ENCODE measurements around the gene PTEN.
A peak's percentile ranks its signal among the peaks of the same experiment; 100 is the strongest.
"Not testable (repeated sequence)": the region's sequence is repeated elsewhere in the genome, so short reads cannot be mapped to it uniquely, and the experiment has no call there.

Gene PTEN

GRCh38 chr10:87845624-87845998, 17.8 kb upstream of the PTEN start:
- DNase-seq (ENCODE audit: low spot score): no peak

DNA sequence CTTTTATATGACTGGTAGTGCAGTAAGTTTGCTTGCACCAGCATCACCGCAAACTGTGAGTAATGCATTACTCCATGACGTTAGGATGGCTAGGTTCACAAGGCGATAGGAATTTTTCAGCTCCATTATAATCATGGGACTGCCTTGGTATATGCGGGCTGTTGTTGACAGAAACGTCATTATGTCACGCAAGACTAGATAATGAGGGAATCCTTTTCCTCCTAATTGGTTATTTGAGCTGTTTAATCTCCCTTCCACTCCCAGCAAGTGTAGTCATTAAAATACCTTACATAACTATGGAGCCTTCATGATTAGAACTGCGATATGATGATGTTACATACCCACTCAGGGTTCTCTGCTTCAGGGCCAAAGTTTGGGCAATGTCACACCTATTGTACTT, 17.4 kb upstream of the PTEN start:
- no peak for DNase-seq (ENCODE audit: low spot score)

DNA sequence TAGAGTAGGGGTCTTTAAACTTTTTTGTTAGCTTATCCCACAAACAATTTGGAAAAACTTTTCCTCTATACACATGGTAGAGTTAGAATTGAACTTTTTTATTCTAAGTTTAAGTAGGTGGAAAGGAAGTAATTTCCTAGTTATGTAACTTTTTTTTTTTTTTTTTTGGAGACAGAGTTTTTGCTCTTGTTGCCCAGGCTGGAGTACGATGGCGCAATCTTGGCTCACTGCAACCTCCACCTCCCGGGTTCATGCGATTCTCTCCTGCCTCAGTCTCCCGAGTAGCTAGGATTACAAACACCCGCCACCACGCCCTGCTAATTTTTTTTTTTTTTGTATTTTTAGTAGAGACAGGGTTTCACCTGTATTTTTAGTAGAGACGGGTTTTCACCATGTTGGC, 16.7 kb upstream of the PTEN start:
- DNase-seq (ENCODE audit: low spot score): not testable (repeated sequence)

DNA sequence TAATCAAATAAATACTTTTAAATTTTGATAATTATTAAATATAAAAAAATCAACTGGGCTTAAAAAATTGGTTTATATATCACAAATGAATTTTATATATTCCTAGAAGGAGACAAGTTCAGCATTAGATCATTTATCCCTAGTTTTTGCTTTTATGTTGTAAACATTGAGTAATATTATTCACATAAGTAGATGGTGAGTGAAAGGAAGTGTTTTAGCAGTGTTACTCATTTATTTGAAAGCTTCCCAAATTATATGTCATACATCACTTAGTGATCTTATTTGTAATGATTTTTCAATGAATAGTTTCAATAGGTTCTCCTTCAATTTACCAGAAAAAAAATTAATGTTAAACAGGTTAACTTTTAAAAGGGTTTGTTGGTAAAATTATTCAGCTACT, 15.9 kb upstream of the PTEN start:
- DNase-seq (ENCODE audit: low spot score): no peak

- no peak for DNase-seq (ENCODE audit: low spot score)
Observed at GRCh38 chr10:87849001-87849400, 14.4 kb upstream of the PTEN start.

DNA sequence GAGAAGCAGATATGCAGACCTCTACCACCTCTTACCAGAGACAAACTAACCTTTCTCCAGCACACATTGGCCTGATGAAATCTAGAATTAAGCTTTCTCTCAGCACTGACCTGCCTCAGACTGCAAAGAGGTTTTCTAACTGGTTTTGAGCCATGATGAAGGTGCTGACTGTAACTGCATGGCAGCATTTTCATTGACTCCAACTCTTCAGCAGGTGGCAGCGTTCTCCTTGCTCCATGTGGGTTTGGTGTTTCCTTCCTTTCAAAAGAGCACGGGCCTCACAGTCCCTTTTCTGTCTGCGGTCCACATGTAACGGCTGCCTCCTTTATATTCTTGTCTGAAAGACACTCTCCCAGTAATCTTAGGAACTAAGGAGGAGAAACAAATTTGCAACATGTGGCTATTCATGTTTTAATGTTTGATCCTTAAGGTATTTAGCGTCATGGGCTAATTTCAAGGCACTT, 12.7 kb upstream of the PTEN start:
- DNase-seq (ENCODE audit: low spot score): peak; percentile 68

DNA sequence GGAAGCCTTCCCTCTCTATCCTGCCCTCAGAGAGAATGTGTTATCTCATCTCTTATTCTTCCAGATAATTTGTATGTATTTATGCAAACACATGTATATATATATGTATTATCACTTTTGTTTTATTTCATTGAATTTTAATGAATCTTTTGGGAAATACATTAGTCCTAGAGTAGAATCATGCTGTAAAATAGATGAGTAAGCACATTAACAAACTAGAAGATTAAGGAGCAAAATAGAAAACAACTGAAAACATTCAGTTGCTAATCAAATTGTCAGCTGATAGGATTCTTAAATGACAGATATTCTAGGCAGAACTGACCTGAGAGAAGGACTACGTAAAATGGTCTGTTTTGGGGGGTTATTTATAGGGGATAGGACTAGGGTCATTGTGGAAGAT, 11.3 kb upstream of the PTEN start:
- no peak for DNase-seq (ENCODE audit: low spot score)

DNA sequence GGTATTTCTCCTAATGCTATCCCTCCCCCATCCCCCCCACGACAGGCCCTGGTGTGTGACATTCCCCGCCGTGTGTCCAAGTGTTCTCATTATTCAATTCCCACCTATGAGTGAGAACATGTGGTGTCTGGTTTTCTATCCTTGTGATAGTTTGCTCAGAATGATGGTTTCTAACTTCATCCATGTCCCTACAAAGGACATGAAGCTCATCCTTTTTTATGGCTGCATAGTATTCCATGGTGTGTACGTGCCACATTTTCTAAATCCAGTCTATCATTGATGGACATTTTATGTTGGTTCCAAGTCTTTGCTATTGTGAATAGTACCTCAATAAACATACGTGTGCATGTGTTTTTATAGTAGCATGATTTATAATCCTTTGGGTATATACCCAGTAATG, 8.2 kb upstream of the PTEN start:
- DNase-seq (ENCODE audit: low spot score): not testable (repeated sequence)

DNA sequence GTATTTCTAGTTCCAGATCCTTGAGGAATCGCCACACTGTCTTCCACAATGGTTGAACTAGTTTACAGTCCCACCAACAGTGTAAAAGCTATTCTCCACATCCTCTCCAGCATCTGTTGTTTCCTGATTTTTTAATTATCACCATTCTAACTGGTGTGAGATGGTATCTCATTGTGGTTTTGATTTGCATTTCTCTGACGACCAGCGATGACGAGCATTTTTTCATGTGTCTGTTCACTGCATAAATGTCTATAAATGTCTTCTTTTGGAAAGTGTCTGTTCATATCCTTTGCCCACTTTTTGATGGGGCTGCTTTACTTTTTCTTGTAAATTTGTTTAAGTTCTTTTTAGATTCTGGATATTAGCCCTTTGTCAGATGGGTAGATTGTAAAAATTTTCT, 7.8 kb upstream of the PTEN start:
- not testable (repeated sequence) for DNase-seq (ENCODE audit: low spot score)

- DNase-seq (ENCODE audit: low spot score): peak; percentile 66
Observed at GRCh38 chr10:87860156-87860795, 3.1 kb upstream of the PTEN start.

GRCh38 chr10:87860816-87861403, 2.5 kb upstream of the PTEN start:
- no peak for DNase-seq (ENCODE audit: low spot score)

DNA sequence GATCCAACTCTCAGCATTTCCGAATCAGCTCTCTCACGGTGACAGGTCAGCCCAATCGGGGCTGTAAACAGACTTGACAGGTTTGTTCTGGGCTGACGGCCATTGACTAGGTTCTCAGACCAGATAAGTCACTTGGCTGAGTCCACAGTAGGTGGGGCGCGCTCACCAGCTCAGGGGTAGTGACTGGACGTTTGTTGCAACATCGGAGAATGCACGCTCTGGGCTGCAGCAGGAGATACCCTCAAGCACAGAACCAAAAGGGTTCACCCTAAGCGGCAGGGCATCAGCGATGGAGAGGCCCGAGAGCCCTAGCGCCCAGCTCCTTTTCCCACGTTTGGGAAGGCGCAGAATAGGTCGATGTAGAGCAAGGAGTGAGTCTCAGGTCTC, 1.9 kb upstream of the PTEN start:
- DNase-seq (ENCODE audit: low spot score): peak; percentile 89

DNA sequence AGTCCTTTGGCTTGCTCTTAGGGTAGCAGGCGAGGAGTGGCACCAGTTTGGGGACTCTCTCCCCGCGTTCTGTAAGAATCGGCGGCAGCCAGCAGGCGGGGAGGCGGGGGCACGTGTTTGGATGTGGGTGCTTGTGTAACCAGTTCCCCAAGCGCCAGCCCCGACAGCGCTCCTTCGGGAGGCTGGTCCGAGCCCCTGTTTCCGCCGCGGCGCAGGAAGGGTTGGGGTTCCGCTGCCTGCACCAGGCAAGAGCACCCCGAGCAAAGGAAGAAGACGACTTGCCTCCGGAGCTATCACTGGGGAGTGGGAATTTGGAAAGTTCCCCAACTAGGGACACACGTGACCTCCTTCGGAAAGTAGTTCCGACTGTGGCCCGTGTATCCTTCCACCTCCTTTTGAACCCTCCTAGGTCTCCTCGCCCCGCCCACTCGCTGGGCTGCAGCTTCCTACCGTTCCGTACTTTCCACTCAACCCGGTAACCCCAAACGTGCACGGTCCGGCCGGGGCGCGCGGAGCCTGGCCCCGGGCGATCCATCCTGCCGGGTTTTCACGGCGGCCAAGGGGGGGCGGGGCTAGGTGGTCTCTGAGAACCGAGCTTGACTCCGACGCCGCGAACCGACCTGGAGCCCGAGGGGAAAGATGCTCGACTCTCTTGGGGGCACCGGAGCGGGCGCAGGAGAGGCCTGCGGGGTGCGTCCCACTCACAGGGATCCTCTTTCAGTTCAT, 1.3 kb upstream of the PTEN start:
- peak; percentile 97 for DNase-seq (ENCODE audit: low spot score)

GRCh38 chr10:87862679-87863052, 759 bp upstream of the PTEN start:
- no peak for DNase-seq (ENCODE audit: low spot score)

DNA sequence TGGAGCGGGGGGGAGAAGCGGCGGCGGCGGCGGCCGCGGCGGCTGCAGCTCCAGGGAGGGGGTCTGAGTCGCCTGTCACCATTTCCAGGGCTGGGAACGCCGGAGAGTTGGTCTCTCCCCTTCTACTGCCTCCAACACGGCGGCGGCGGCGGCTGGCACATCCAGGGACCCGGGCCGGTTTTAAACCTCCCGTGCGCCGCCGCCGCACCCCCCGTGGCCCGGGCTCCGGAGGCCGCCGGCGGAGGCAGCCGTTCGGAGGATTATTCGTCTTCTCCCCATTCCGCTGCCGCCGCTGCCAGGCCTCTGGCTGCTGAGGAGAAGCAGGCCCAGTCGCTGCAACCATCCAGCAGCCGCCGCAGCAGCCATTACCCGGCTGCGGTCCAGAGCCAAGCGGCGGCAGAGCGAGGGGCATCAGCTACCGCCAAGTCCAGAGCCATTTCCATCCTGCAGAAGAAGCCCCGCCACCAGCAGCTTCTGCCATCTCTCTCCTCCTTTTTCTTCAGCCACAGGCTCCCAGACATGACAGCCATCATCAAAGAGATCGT, 598 bp downstream of the PTEN start:
- peak; percentile 50 for DNase-seq (ENCODE audit: low spot score)

DNA sequence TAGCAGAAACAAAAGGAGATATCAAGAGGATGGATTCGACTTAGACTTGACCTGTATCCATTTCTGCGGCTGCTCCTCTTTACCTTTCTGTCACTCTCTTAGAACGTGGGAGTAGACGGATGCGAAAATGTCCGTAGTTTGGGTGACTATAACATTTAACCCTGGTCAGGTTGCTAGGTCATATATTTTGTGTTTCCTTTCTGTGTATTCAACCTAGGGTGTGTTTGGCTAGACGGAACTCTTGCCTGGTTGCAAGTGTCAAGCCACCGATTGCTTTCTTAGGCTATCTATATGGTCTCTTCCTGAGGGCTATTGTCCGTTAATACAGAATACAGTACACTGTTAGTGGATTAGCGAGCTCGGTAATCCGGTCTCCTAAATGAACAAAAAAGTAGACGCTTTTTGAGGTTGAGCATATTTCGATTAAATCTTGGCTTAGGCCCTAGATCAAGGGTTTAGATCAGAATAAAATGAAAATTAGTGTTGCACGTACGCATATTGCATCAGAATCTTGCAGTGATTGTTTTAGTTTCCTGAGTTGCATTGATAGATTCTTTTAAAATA, 1.2 kb downstream of the PTEN start:
- DNase-seq (ENCODE audit: low spot score): peak; percentile 51

DNA sequence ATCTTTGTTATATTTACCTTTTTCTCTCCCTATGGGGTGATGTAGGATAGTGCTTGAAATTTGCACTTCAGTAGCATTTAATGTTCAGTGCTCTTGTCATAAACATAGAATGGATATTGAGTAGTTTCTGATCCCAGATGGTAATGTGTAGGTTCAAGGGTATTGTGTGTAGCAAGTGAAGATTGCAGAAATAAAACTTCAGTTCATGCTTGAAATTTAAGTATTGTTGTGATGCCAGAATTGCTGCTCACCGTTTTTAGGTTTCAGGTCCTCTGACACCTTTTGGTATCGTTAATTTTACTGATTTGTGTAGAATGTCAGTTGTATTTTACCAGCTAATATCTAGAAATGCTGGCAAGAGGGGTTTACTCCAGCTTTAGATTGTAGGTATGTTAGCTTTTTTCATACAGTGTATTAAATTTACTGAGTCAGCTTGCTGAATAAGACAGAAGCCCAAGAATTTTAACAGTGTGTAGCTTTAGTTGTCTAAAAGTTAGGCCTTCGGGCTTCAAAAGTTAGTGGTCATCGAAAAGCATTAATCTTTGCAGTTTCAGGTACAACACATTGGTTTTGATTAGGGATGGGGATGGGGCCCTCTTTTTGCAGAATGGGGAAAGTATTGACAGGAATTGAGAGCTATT, 1.9 kb downstream of the PTEN start:
- peak; percentile 36 for DNase-seq (ENCODE audit: low spot score)

- DNase-seq (ENCODE audit: low spot score): peak; percentile 45
Observed at GRCh38 chr10:87866412-87866974, 3.1 kb downstream of the PTEN start.

GRCh38 chr10:87867453-87867852, 4.0 kb downstream of the PTEN start:
- DNase-seq (ENCODE audit: low spot score): peak; percentile 28

DNA sequence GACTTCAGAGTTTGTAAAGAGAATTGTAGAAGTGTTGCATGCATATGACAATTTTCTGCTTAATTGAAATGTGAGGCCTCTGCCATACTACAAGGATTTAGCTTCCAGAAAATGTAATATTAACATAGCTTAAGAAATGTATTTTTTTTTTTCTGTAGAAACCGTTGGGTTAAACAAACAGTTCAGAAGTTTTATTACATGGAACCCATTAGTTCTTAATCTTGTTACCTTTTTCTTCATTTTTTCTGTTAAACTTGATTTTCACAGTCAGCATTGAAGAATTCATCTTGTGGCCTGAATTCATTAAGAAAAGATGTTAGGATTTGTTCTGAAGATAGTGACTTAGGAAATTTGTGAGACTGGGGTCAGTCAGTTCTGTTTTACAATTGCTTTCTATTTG, 4.9 kb downstream of the PTEN start:
- peak; percentile 33 for DNase-seq (ENCODE audit: low spot score)

DNA sequence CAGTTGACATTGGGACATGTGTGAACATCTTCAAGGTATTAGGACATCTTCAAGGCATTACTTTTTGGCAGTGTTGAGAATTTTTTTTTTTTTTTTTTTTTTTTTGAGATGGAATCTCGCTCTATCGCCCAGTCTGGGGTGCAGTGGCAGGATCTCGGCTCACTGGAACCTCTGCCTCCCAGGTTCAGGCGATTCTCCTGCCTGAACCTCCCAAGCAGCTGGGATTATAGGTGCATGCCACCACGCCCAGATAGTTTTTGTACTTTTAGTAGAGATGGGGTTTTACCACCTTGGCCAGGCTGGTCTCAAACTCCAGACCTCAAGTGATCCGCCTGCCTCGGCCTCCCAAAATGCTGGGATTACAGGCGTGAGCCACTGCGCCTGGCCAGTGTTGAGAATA, 5.7 kb downstream of the PTEN start:
- not testable (repeated sequence) for DNase-seq (ENCODE audit: low spot score)
